Gastrocnemius medialis (tissue), 4 donors: ENCODE data around the gene ARAP3. TPM values are rescaled to one million over a fixed set of nuclear protein-coding genes. Genes with fewer than 3 reads are reported as not detected.

Experiments
- ATAC-seq, 2 donors: fragments of 150-250 bp; one replicate each; pipeline ENCODE4 v1.9.1; 2016
- DNase-seq, 2 donors: peaks; one replicate each; pipeline ENCODE4 v3.0.0-alpha.2; 2019
- H3K27ac ChIP-seq, 4 donors: fragments of 200-600 bp; sonication (generic); 1 replicate in 1 of 4; 2 replicates in 3 of 4; pipeline ENCODE4 v1.5.1; 2016 to 2018; ENCODE audit warnings: mild to moderate bottlenecking in 2 of 4, moderate library complexity in 1 of 4
- H3K27me3 ChIP-seq, 3 donors: fragments of 200-600 bp; sonication (generic) in 2 of 3; 1 replicate in 1 of 3; 2 replicates in 2 of 3; pipeline versions ENCODE4 v1.5.1 to v1.6.0; 2016 to 2019; ENCODE audit warnings: mild to moderate bottlenecking in 1 of 3, moderate library complexity in 1 of 3
- H3K36me3 ChIP-seq, 2 donors: fragments of 200-600 bp; sonication (generic) in 1 of 2; one replicate each; pipeline ENCODE4 v1.5.1; 2017 to 2018
- H3K4me1 ChIP-seq, 2 donors: fragments of 200-600 bp; sonication (generic) in 1 of 2; one replicate each; pipeline ENCODE4 v1.5.1; 2016 to 2017; ENCODE audit warnings: mild to moderate bottlenecking in 2 of 2
- H3K4me3 ChIP-seq, 4 donors: fragments of 200-600 bp; sonication (generic) in 3 of 4; 1 replicate in 1 of 4; 2 replicates in 3 of 4; pipeline ENCODE4 v1.5.1; 2016 to 2019; ENCODE audit warnings: mild to moderate bottlenecking in 2 of 4
- H3K9me3 ChIP-seq, 3 donors: fragments of 200-600 bp; sonication (generic) in 2 of 3; 1 replicate in 1 of 3; 2 replicates in 2 of 3; pipeline ENCODE4 v1.5.1; 2016 to 2019
- CTCF ChIP-seq, 5 experiments: fragments of 450-650 bp in 3 of 5; fragments of 200-600 bp in 2 of 5; sonication (generic) in 2 of 5; IDR thresholded peaks in 4 of 5; conservative IDR thresholded peaks in 1 of 5; 1 replicate in 4 of 5; 2 replicates in 1 of 5; pipeline ENCODE4 v1.5.1; 2016 to 2019; ENCODE audit warnings: antibody characterized with exemption in 5 of 5, mild to moderate bottlenecking in 3 of 5, moderate library complexity in 3 of 5
- POLR2A ChIP-seq, 2 donors: fragments of 450-650 bp; IDR thresholded peaks; one replicate each; pipeline ENCODE4 v1.6.1; 2017; ENCODE audit warnings: antibody characterized with exemption in 2 of 2, mild to moderate bottlenecking in 2 of 2, moderate library complexity in 2 of 2
- in situ Hi-C, 4 donors: fragments of 200-750 bp; cut with MboI; loops; one replicate each; pipeline versions ENCODE4 v1.15.0 to v1.8.0; 2017; ENCODE audit warnings: low sequenced_read_pairs in 4 of 4
- intact Hi-C: fragments of 100-400 bp; cut with DNase I; formaldehyde crosslinking; loops from one replicate; pipeline ENCODE4 v1.15.1; 2023; ENCODE audit warnings: low total_unique reads
- total RNA-seq, 4 donors: library from RNA; depleted of rRNA; stranded (reverse); fragments of >200 nt; gene quantifications; one replicate each; pipeline versions ENCODE4 v1.1.0 to v1.2.3, GENCODE V29; 2016

Gene ARAP3
- total RNA-seq, 4 donors from 2014 or later, result 1.6 to 5.5 (median 3.0) TPM

GRCh38 chr5:141680751-141681201 is 1.3 kb downstream of the ARAP3 start:
- DNase-seq, result no peak
- Histone ChIP-seq H3K4me1 (peaks cover 0 to 7% of the 10 kb centered on the region in 2 donors), H3K27me3 (peaks cover 0 to 7% (median 2%) of the 10 kb centered on the region in 3 donors), H3K36me3 (no peaks in the 10 kb centered on the region), H3K9me3 (no peaks in the 10 kb centered on the region), H3K4me3 (peak overlapping the region; percentile 47 to 51 (median 50)), H3K27ac (peak overlapping the region; percentile 42 to 76 (median 64))
- peak; percentile 48 to 49 for ATAC-seq
- intact Hi-C loops, result no loop called here
- TF ChIP-seq POLR2A (IDR thresholded peaks at IDR 0.05) (no peak), CTCF (IDR thresholded peaks at IDR 0.05 in 4 of 5, conservative IDR thresholded peaks at IDR 0.05 in 1 of 5) (no peak)
- in situ Hi-C loops, result loop anchor here (25.0 kb wide), 1 partner anchor 457 kb away; no protein-coding TSS in a partner anchor

GRCh38 chr5:141680178-141680577 is 1.9 kb downstream of the ARAP3 start:
- in situ Hi-C loops (loop anchor here (25.0 kb wide), 1 partner anchor 457 kb away; no protein-coding TSS in a partner anchor), intact Hi-C loops (no loop called here)
- peaks cover 0 to 7% of the 10 kb centered on the region in 2 donors for H3K4me1 ChIP-seq
- ATAC-seq (no peak), DNase-seq (no peak)
- no peak for TF ChIP-seq CTCF (IDR thresholded peaks at IDR 0.05 in 4 of 5, conservative IDR thresholded peaks at IDR 0.05 in 1 of 5)
- no peak for TF ChIP-seq POLR2A (IDR thresholded peaks at IDR 0.05)
- H3K36me3 ChIP-seq, result no peaks in the 10 kb centered on the region
- no peak overlapping the region for H3K27ac ChIP-seq
- peak overlapping the region in 3 of 4 donors; percentile 13 to 51 (median 20) for H3K4me3 ChIP-seq
- no peaks in the 10 kb centered on the region for H3K9me3 ChIP-seq
- peaks cover 0 to 7% (median 2%) of the 10 kb centered on the region in 3 donors for H3K27me3 ChIP-seq

GRCh38 chr5:141677415-141677814 is 4.6 kb downstream of the ARAP3 start:
- Histone ChIP-seq H3K27ac (no peak overlapping the region), H3K4me1 (no peaks in the 10 kb centered on the region), H3K9me3 (no peaks in the 10 kb centered on the region), H3K27me3 (peaks cover 0 to 7% (median under 1%) of the 10 kb centered on the region in 3 donors), H3K4me3 (no peak overlapping the region), H3K36me3 (no peaks in the 10 kb centered on the region)
- TF ChIP-seq CTCF (IDR thresholded peaks at IDR 0.05 in 4 of 5, conservative IDR thresholded peaks at IDR 0.05 in 1 of 5), result no peak
- no peak for TF ChIP-seq POLR2A (IDR thresholded peaks at IDR 0.05)
- ATAC-seq, result no peak
- intact Hi-C loops, result no loop called here
- in situ Hi-C loops, result loop anchor here (25.0 kb wide), 1 partner anchor 460 kb away; no protein-coding TSS in a partner anchor
- no peak for DNase-seq

GRCh38 chr5:141675672-141676071 is 6.4 kb downstream of the ARAP3 start:
- H3K36me3 ChIP-seq, result no peaks in the 10 kb centered on the region
- in situ Hi-C loops, result loop anchor here (25.0 kb wide), 1 partner anchor 462 kb away; no protein-coding TSS in a partner anchor

More at GRCh38 chr5:141675672-141676071, 6.4 kb downstream of the ARAP3 start:
- TF ChIP-seq CTCF (IDR thresholded peaks at IDR 0.05 in 4 of 5, conservative IDR thresholded peaks at IDR 0.05 in 1 of 5), result no peak
- no peak for TF ChIP-seq POLR2A (IDR thresholded peaks at IDR 0.05)
- no peak for DNase-seq
- ATAC-seq, result no peak
- intact Hi-C loops, result no loop called here
- H3K4me1 ChIP-seq, result no peaks in the 10 kb centered on the region
- H3K27me3 ChIP-seq, result no peaks in the 10 kb centered on the region
- no peak overlapping the region for H3K27ac ChIP-seq
- H3K4me3 ChIP-seq, result no peak overlapping the region
- no peaks in the 10 kb centered on the region for H3K9me3 ChIP-seq
